Stomach smooth muscle (tissue), 2 donors: ENCODE results near the gene CTR9.

ENCODE experiments used
- H3K27ac ChIP-seq: one replicate; pipeline ENCODE4 v1.7.0; 2013; ENCODE audit warnings: mild to moderate bottlenecking, low read length, inconsistent platforms
- H3K27me3 ChIP-seq, 2 donors: one replicate each; pipeline ENCODE4 v1.7.0; 2013; ENCODE audit warnings: low read length in 2 of 2; ENCODE audit not compliant: insufficient read depth in 2 of 2, control insufficient read depth in 1 of 2
- H3K36me3 ChIP-seq, 2 donors: one replicate each; pipeline ENCODE4 v1.7.0; 2013; ENCODE audit warnings: low read length in 2 of 2; ENCODE audit not compliant: control insufficient read depth in 2 of 2, insufficient read depth in 2 of 2
- H3K4me1 ChIP-seq: one replicate; pipeline ENCODE4 v1.7.0; 2013; ENCODE audit warnings: low read length; ENCODE audit not compliant: control insufficient read depth, insufficient read depth
- H3K4me3 ChIP-seq, 2 donors: one replicate each; pipeline ENCODE4 v1.7.0; 2013; ENCODE audit warnings: low read length in 2 of 2
- H3K9ac ChIP-seq, 2 donors: one replicate each; pipeline ENCODE4 v1.7.0; 2013; ENCODE audit warnings: low read length in 2 of 2, mild to moderate bottlenecking in 1 of 2
- H3K9me3 ChIP-seq, 2 donors: one replicate each; pipeline ENCODE4 v1.7.0; 2013; ENCODE audit warnings: low read length in 2 of 2; ENCODE audit not compliant: control insufficient read depth in 2 of 2
- donor health status: healthy.
- donor health status: Pancreatic carcinoma.

Gene CTR9

GRCh38 chr11:10784232-10785145 is 33.4 kb downstream of the CTR9 start:
- no peaks in the 10 kb centered on the region for H3K27me3 ChIP-seq
- H3K4me1 ChIP-seq: peaks cover 8% of the 10 kb centered on the region
- peaks cover 0 to 2% of the 10 kb centered on the region in 2 donors for H3K36me3 ChIP-seq
- H3K4me3 ChIP-seq: no peak overlapping the region
- no peaks in the 10 kb centered on the region for H3K9me3 ChIP-seq
- no peak overlapping the region for H3K9ac ChIP-seq
- H3K27ac ChIP-seq: no peak overlapping the region

GRCh38 chr11:10785146-10785474 is 34.1 kb downstream of the CTR9 start:
- peaks cover 8% of the 10 kb centered on the region for H3K4me1 ChIP-seq
- no peak overlapping the region for H3K9ac ChIP-seq
- H3K36me3 ChIP-seq: peaks cover 0 to under 1% of the 10 kb centered on the region in 2 donors
- H3K4me3 ChIP-seq: no peak overlapping the region
- H3K27me3 ChIP-seq: no peaks in the 10 kb centered on the region
- H3K27ac ChIP-seq: no peak overlapping the region
- no peaks in the 10 kb centered on the region for H3K9me3 ChIP-seq

GRCh38 chr11:10786451-10786850 is 35.4 kb downstream of the CTR9 start:
- Histone ChIP-seq H3K27me3 (no peaks in the 10 kb centered on the region), H3K9me3 (no peaks in the 10 kb centered on the region), H3K36me3 (no peaks in the 10 kb centered on the region), H3K9ac (no peak overlapping the region), H3K4me1 (peaks cover 5% of the 10 kb centered on the region), H3K4me3 (no peak overlapping the region), H3K27ac (no peak overlapping the region)

- peaks cover 3% of the 10 kb centered on the region for H3K4me1 ChIP-seq
- no peak overlapping the region for H3K27ac ChIP-seq
- peaks cover 10 to 14% of the 10 kb centered on the region in 2 donors for H3K36me3 ChIP-seq
- no peaks in the 10 kb centered on the region for H3K9me3 ChIP-seq
- no peak overlapping the region for H3K9ac ChIP-seq
- no peaks in the 10 kb centered on the region for H3K27me3 ChIP-seq
- peak overlapping the region in 1 of 2 donors; percentile 63 for H3K4me3 ChIP-seq
These were observed 41.5 kb downstream of the CTR9 start for GRCh38 chr11:10792385-10793068.

- H3K27ac ChIP-seq: no peak overlapping the region
- no peak overlapping the region for H3K9ac ChIP-seq
- no peaks in the 10 kb centered on the region for H3K27me3 ChIP-seq
- no peaks in the 10 kb centered on the region for H3K9me3 ChIP-seq
- no peak overlapping the region for H3K4me3 ChIP-seq
- peaks cover 21 to 24% of the 10 kb centered on the region in 2 donors for H3K36me3 ChIP-seq
- peaks cover 3% of the 10 kb centered on the region for H3K4me1 ChIP-seq
These were observed 42.6 kb downstream of the CTR9 start for GRCh38 chr11:10793470-10794255.

GRCh38 chr11:10796191-10796590 is 45.1 kb downstream of the CTR9 start:
- Histone ChIP-seq H3K4me1 (peaks cover 3% of the 10 kb centered on the region), H3K9me3 (no peaks in the 10 kb centered on the region), H3K27ac (no peak overlapping the region), H3K4me3 (no peak overlapping the region), H3K36me3 (peaks cover 43 to 49% of the 10 kb centered on the region in 2 donors), H3K27me3 (no peaks in the 10 kb centered on the region), H3K9ac (no peak overlapping the region)

GRCh38 chr11:10797001-10797400 is 46.0 kb downstream of the CTR9 start:
- Histone ChIP-seq H3K9ac (no peak overlapping the region), H3K4me1 (peaks cover 3% of the 10 kb centered on the region), H3K27ac (no peak overlapping the region), H3K9me3 (no peaks in the 10 kb centered on the region), H3K36me3 (peaks cover 51 to 57% of the 10 kb centered on the region in 2 donors), H3K4me3 (no peak overlapping the region), H3K27me3 (no peaks in the 10 kb centered on the region)

- peaks cover 56 to 62% of the 10 kb centered on the region in 2 donors for H3K36me3 ChIP-seq
- H3K27ac ChIP-seq: no peak overlapping the region
- H3K4me1 ChIP-seq: no peaks in the 10 kb centered on the region
- no peaks in the 10 kb centered on the region for H3K9me3 ChIP-seq
- H3K4me3 ChIP-seq: no peak overlapping the region
- no peaks in the 10 kb centered on the region for H3K27me3 ChIP-seq
- no peak overlapping the region for H3K9ac ChIP-seq
These were observed 46.5 kb downstream of the CTR9 start for GRCh38 chr11:10797531-10797930.

GRCh38 chr11:10798330-10798928 is 47.4 kb downstream of the CTR9 start:
- Histone ChIP-seq H3K9me3 (no peaks in the 10 kb centered on the region), H3K36me3 (peaks cover 64 to 68% of the 10 kb centered on the region in 2 donors), H3K4me1 (no peaks in the 10 kb centered on the region), H3K27me3 (no peaks in the 10 kb centered on the region), H3K9ac (no peak overlapping the region), H3K27ac (no peak overlapping the region), H3K4me3 (no peak overlapping the region)

- no peaks in the 10 kb centered on the region for H3K9me3 ChIP-seq
- H3K27me3 ChIP-seq: no peaks in the 10 kb centered on the region
- peaks cover 78 to 87% of the 10 kb centered on the region in 2 donors for H3K36me3 ChIP-seq
- H3K4me3 ChIP-seq: no peak overlapping the region
- H3K27ac ChIP-seq: no peak overlapping the region
- peaks cover 6% of the 10 kb centered on the region for H3K4me1 ChIP-seq
- H3K9ac ChIP-seq: no peak overlapping the region
These were observed 49.2 kb downstream of the CTR9 start for GRCh38 chr11:10800292-10800691.
